ENCODE measurements around the gene UBE2C.

UBE2C gene

GRCh38 chr20:45813489-45813888 is 1.0 kb downstream of the UBE2C start:
- Histone ChIP-seq H3K4me2 (ENCODE audit: low read length) (peak overlapping the region; percentile 94), H3K27ac (ENCODE audit: low read length) (peak overlapping the region; percentile 79), H3K9ac (ENCODE audit: low read length) (peak overlapping the region; percentile 95), H4K20me1 (ENCODE audit: insufficient read depth, low read length) (peaks cover 13% of the 10 kb centered on the region; the same call in 1 of the 2 replicates), H3K36me3 (replicated peaks; ENCODE audit: low read depth, low read length) (peaks cover 66% of the 10 kb centered on the region), H3K4me1 (ENCODE audit: low read length) (peaks cover 12% of the 10 kb centered on the region), H3K27me3 (ENCODE audit: low read depth, low read length) (no peaks in the 10 kb centered on the region), H3K79me2 (ENCODE audit: low read length) (peaks cover 27% of the 10 kb centered on the region), H3K4me3 (ENCODE audit: low read length) (peak overlapping the region; percentile 88), H3K9me3 (ENCODE audit: insufficient read depth, low read length) (no peaks in the 10 kb centered on the region), H2AFZ (ENCODE audit: low read depth, low read length) (no peak overlapping the region)
- TF ChIP-seq, protein P1, sequence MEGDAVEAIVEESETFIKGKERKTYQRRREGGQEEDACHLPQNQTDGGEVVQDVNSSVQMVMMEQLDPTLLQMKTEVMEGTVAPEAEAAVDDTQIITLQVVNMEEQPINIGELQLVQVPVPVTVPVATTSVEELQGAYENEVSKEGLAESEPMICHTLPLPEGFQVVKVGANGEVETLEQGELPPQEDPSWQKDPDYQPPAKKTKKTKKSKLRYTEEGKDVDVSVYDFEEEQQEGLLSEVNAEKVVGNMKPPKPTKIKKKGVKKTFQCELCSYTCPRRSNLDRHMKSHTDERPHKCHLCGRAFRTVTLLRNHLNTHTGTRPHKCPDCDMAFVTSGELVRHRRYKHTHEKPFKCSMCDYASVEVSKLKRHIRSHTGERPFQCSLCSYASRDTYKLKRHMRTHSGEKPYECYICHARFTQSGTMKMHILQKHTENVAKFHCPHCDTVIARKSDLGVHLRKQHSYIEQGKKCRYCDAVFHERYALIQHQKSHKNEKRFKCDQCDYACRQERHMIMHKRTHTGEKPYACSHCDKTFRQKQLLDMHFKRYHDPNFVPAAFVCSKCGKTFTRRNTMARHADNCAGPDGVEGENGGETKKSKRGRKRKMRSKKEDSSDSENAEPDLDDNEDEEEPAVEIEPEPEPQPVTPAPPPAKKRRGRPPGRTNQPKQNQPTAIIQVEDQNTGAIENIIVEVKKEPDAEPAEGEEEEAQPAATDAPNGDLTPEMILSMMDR (IDR thresholded peaks at IDR 0.05; ENCODE audit: low read depth, low read length), result no peak
- no peak for TF ChIP-seq EZH2phosphoT487 (IDR thresholded peaks at IDR 0.05; ENCODE audit: low read depth)

- Histone ChIP-seq H3K4me1 (ENCODE audit: low read length) (peaks cover 12% of the 10 kb centered on the region), H3K9me3 (ENCODE audit: insufficient read depth, low read length) (no peaks in the 10 kb centered on the region), H3K27me3 (ENCODE audit: low read depth, low read length) (no peaks in the 10 kb centered on the region), H3K79me2 (ENCODE audit: low read length) (peaks cover 27% of the 10 kb centered on the region), H3K4me2 (ENCODE audit: low read length) (no peak overlapping the region), H2AFZ (ENCODE audit: low read depth, low read length) (no peak overlapping the region), H4K20me1 (ENCODE audit: insufficient read depth, low read length) (peaks cover 13% of the 10 kb centered on the region; the same call in 1 of the 2 replicates), H3K9ac (ENCODE audit: low read length) (no peak overlapping the region), H3K27ac (ENCODE audit: low read length) (no peak overlapping the region), H3K36me3 (replicated peaks; ENCODE audit: low read depth, low read length) (peaks cover 59% of the 10 kb centered on the region), H3K4me3 (ENCODE audit: low read length) (no peak overlapping the region)
- TF ChIP-seq, protein P1 (IDR thresholded peaks at IDR 0.05; ENCODE audit: low read depth, low read length), result no peak
- no peak for TF ChIP-seq EZH2phosphoT487 (IDR thresholded peaks at IDR 0.05; ENCODE audit: low read depth)
Measured at GRCh38 chr20:45814314-45814713, 1.9 kb downstream of the UBE2C start.

- Histone ChIP-seq H3K9me3 (ENCODE audit: insufficient read depth, low read length) (no peaks in the 10 kb centered on the region), H3K4me2 (ENCODE audit: low read length) (no peak overlapping the region), H2AFZ (ENCODE audit: low read depth, low read length) (no peak overlapping the region), H3K27me3 (ENCODE audit: low read depth, low read length) (no peaks in the 10 kb centered on the region), H3K36me3 (replicated peaks; ENCODE audit: low read depth, low read length) (peaks cover 43% of the 10 kb centered on the region), H3K27ac (ENCODE audit: low read length) (no peak overlapping the region), H4K20me1 (ENCODE audit: insufficient read depth, low read length) (peaks cover 13% of the 10 kb centered on the region; the same call in 1 of the 2 replicates), H3K79me2 (ENCODE audit: low read length) (peaks cover 27% of the 10 kb centered on the region), H3K4me1 (ENCODE audit: low read length) (peaks cover 14% of the 10 kb centered on the region), H3K9ac (ENCODE audit: low read length) (no peak overlapping the region), H3K4me3 (ENCODE audit: low read length) (no peak overlapping the region)
- TF ChIP-seq, protein P1 (IDR thresholded peaks at IDR 0.05; ENCODE audit: low read depth, low read length), result no peak
- no peak for TF ChIP-seq EZH2phosphoT487 (IDR thresholded peaks at IDR 0.05; ENCODE audit: low read depth)
Measured at GRCh38 chr20:45816951-45817350, 4.5 kb downstream of the UBE2C start.

- Histone ChIP-seq H3K27ac (ENCODE audit: low read length) (no peak overlapping the region), H3K27me3 (ENCODE audit: low read depth, low read length) (no peaks in the 10 kb centered on the region), H3K79me2 (ENCODE audit: low read length) (peaks cover 26% of the 10 kb centered on the region), H4K20me1 (ENCODE audit: insufficient read depth, low read length) (peaks cover 13% of the 10 kb centered on the region; the same call in 1 of the 2 replicates), H3K4me3 (ENCODE audit: low read length) (no peak overlapping the region), H3K4me1 (ENCODE audit: low read length) (peaks cover 12% of the 10 kb centered on the region), H2AFZ (ENCODE audit: low read depth, low read length) (no peak overlapping the region), H3K36me3 (replicated peaks; ENCODE audit: low read depth, low read length) (peaks cover 43% of the 10 kb centered on the region), H3K4me2 (ENCODE audit: low read length) (no peak overlapping the region), H3K9me3 (ENCODE audit: insufficient read depth, low read length) (no peaks in the 10 kb centered on the region), H3K9ac (ENCODE audit: low read length) (no peak overlapping the region)
- TF ChIP-seq EZH2phosphoT487 (IDR thresholded peaks at IDR 0.05; ENCODE audit: low read depth), result no peak
Measured at GRCh38 chr20:45817376-45818194, 5.1 kb downstream of the UBE2C start.
